Karpas-422 (cell line): ENCODE results near the gene BCKDHA. TPM values are rescaled to one million over a fixed set of nuclear protein-coding genes. Genes with fewer than 3 reads are reported as not detected.

ENCODE experiments used
- DNase-seq: peaks from one replicate; pipeline ENCODE4 v3.0.0-alpha.2; 2015
- H2AFZ ChIP-seq: fragments of 200-600 bp; sonication (generic); 2 replicates; pipeline ENCODE4 v1.6.1; 2014; ENCODE audit warnings: antibody characterized with exemption, low read length, mixed read lengths
- H3K27ac ChIP-seq: fragments of 200-600 bp; sonication (generic); 2 replicates; pipeline ENCODE4 v1.5.1; 2014; ENCODE audit warnings: mild to moderate bottlenecking, low read length, moderate library complexity
- H3K27me3 ChIP-seq: fragments of 200-600 bp; sonication (generic); 2 replicates; pipeline ENCODE4 v1.6.1; 2014; ENCODE audit warnings: low read length, mixed read lengths
- H3K36me3 ChIP-seq: fragments of 200-600 bp; sonication (generic); 2 replicates; pipeline ENCODE4 v1.6.1; 2014; ENCODE audit warnings: low read length, mixed read lengths; ENCODE audit not compliant: insufficient read depth
- H3K4me1 ChIP-seq: fragments of 200-600 bp; sonication (generic); 2 replicates; pipeline ENCODE4 v1.6.1; 2014; ENCODE audit warnings: mild to moderate bottlenecking, low read length, mixed read lengths
- H3K4me2 ChIP-seq: fragments of 200-600 bp; sonication (generic); 2 replicates; pipeline ENCODE4 v1.6.1; 2014; ENCODE audit warnings: low read length, low read depth, mild to moderate bottlenecking; ENCODE audit not compliant: poor library complexity, severe bottlenecking
- H3K4me3 ChIP-seq: fragments of 200-600 bp; sonication (generic); 2 replicates; pipeline ENCODE4 v1.5.1; 2014; ENCODE audit warnings: mild to moderate bottlenecking, antibody characterized with exemption, low read length, mixed read lengths
- H3K79me2 ChIP-seq: fragments of 200-600 bp; sonication (generic); 2 replicates; pipeline ENCODE4 v1.6.1; 2014; ENCODE audit warnings: mild to moderate bottlenecking, low read length, mixed read lengths
- H3K9ac ChIP-seq: fragments of 200-600 bp; sonication (generic); 2 replicates; pipeline ENCODE4 v1.6.0; 2014; ENCODE audit warnings: low read length
- H3K9me2 ChIP-seq: fragments of 200-600 bp; sonication (generic), shearing (Covaris generic); replicated peaks from 2 replicates; pipeline ENCODE4 v1.6.0; 2014; ENCODE audit warnings: mild to moderate bottlenecking, low read length, moderate library complexity; ENCODE audit not compliant: insufficient read depth
- H3K9me3 ChIP-seq: fragments of 300-700, 200-600 bp; sonication (generic); 2 replicates; pipeline ENCODE4 v1.6.1; 2014; ENCODE audit warnings: low read length, mixed read lengths
- H4K20me1 ChIP-seq: fragments of 200-600 bp; sonication (generic); 2 replicates; pipeline ENCODE4 v1.6.1; 2014; ENCODE audit warnings: mild to moderate bottlenecking, antibody characterized with exemption, low read length, low read depth; ENCODE audit not compliant: insufficient read depth
- total RNA-seq: library from RNA; depleted of rRNA; stranded (reverse); fragments of >200 nt; shearing (Covaris generic); gene quantifications from 2 replicates; pipeline ENCODE4 v1.2.3, GENCODE V29; 2014; ENCODE audit warnings: low replicate concordance

The BCKDHA gene
- total RNA-seq, 1 experiment from 2014 or later, result 116 TPM

DNA sequence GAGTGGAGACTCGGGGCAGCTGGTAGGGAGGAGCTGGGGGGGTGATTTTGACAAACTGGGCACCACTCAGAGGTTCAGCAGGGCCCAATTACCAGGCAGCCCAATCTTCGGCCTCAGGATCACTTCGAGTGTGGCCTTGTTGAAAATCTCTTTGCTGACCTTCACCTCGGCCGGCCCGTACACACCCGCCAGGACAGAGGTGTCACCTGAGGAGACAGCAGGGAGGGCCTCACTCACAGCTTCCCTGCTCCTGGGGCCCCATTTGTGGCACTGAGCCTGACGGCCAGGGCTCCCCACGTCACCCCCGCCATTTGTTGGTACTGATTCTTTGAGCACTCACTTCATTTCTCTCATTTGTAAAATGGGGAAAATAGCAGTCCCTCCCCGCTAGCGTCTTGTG is 4.8 kb upstream of the BCKDHA start:
- Histone ChIP-seq H3K9me3 (no peaks in the 10 kb centered on the region), H3K9me2 (no peaks in the 10 kb centered on the region), H3K27ac (no peak overlapping the region), H3K27me3 (no peaks in the 10 kb centered on the region), H4K20me1 (0 out of 2 replicates have a peak, but pooled peaks cover 8% of the 10 kb centered on the region), H3K4me1 (peaks cover 16% of the 10 kb centered on the region), H3K36me3 (peaks cover 14% of the 10 kb centered on the region), H3K4me2 (no peak overlapping the region), H2AFZ (no peak overlapping the region), H3K9ac (no peak overlapping the region), H3K4me3 (no peak overlapping the region), H3K79me2 (peaks cover 44% of the 10 kb centered on the region)
- DNase-seq, result no peak

DNA sequence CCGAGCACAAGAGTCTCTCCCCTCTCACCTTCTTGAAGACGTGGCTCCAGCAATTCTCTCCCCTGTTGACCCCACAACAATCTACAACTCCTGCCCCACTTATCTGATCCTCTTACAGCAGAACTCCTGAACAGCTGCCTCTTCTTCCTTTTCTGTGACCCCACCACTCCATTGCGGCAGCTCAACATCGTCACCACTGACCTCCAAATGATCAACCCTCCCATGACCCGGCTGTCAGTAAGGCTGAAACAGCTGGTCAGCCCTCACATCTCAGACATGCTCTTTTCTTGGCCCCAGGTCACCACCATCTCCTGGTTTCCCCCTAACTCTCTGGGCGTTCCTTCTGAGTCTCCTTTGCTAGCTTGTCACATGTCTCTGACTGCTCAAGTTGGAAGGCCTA is 2.3 kb upstream of the BCKDHA start:
- peaks cover 65% of the 10 kb centered on the region for H3K79me2 ChIP-seq
- H3K9me3 ChIP-seq, result no peaks in the 10 kb centered on the region
- H3K4me1 ChIP-seq, result peaks cover 28% of the 10 kb centered on the region
- H3K9me2 ChIP-seq, result no peaks in the 10 kb centered on the region
- no peak overlapping the region for H2AFZ ChIP-seq
- H3K27me3 ChIP-seq, result no peaks in the 10 kb centered on the region
- peak overlapping the region; percentile 99; the same call in 1 of the 2 replicates for H3K4me3 ChIP-seq
- peak overlapping the region; percentile 78 for H3K4me2 ChIP-seq
- H3K36me3 ChIP-seq, result peaks cover 5% of the 10 kb centered on the region
- H4K20me1 ChIP-seq, result 0 out of 2 replicates have a peak, but pooled peaks cover 8% of the 10 kb centered on the region
- no peak overlapping the region for H3K27ac ChIP-seq
- H3K9ac ChIP-seq, result peak overlapping the region; percentile 78
- DNase-seq, result no peak

DNA sequence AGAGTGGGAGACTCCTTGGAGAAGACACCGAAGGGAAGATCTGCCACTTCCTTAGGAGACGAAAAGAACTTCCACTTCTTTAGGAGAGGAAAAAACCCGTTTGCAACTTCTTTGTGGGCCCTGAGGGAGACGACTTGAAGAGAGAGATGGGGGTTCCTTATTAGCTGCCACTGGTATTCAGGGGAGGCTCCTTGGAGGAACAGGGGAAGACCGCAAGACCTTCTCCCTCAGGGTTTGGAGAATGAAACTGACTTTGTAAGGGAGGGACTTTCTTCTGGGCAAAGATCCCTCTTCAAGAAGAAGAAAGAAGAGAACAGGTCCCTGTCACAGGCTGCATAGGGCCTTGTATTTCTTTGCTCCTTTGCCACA is 416 bp downstream of the BCKDHA start:
- Histone ChIP-seq H3K9ac (peak overlapping the region; percentile 97), H3K27me3 (no peaks in the 10 kb centered on the region), H3K9me2 (no peaks in the 10 kb centered on the region), H4K20me1 (0 out of 2 replicates have a peak, but pooled peaks cover 8% of the 10 kb centered on the region), H3K4me1 (peaks cover 28% of the 10 kb centered on the region), H2AFZ (peak overlapping the region; percentile 68), H3K4me3 (peak overlapping the region; percentile 99), H3K9me3 (no peaks in the 10 kb centered on the region), H3K4me2 (peak overlapping the region; percentile 87), H3K36me3 (no peaks in the 10 kb centered on the region), H3K79me2 (peaks cover 78% of the 10 kb centered on the region), H3K27ac (peak overlapping the region; percentile 87; the same call in 1 of the 2 replicates)
- peak; percentile 63 for DNase-seq

DNA sequence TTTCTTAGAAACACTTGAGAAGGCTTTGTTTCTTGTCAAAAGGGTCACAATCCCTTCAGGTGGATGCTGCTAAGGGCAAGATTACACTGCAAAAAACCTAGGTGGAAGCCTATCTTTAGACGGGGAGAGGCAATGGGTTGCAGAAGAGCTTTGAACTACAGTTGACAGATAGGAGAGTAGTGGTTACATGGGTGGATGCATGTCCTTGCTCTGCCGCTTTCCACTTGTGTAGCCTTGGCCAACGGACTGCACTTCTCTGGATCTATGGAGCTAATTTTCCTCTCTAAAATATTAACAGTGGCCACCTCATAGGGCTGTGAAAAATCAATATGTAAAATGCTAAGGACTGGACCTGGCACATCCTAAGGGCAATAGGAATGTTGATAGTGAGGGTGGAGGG is 980 bp downstream of the BCKDHA start:
- Histone ChIP-seq H4K20me1 (0 out of 2 replicates have a peak, but pooled peaks cover 8% of the 10 kb centered on the region), H3K4me3 (peak overlapping the region; percentile 99), H3K36me3 (no peaks in the 10 kb centered on the region), H3K79me2 (peaks cover 80% of the 10 kb centered on the region), H3K4me1 (peaks cover 28% of the 10 kb centered on the region), H2AFZ (no peak overlapping the region), H3K9me2 (no peaks in the 10 kb centered on the region), H3K27me3 (no peaks in the 10 kb centered on the region), H3K27ac (no peak overlapping the region), H3K4me2 (peak overlapping the region; percentile 87), H3K9ac (peak overlapping the region; percentile 97), H3K9me3 (no peaks in the 10 kb centered on the region)
- peak; percentile 52 for DNase-seq

DNA sequence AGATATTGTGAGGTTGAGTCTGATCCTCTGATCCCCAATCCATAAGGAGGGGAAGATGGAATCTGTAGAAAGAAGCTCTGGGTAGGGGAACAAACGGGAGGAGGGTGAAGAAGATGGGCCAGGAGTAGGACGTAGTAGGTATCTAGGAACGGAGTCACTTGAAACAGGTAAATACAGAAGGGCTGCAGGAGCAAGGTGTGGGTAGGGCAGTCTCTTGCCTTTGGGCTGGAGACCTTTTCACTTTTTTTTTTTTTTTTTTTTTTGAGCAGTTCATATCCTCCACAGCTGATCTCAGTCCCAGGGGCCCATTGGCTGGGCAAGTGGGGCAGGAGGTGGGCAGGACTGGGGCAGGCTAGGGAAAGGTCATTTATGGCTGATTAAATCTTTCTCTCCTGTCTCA is 1.5 kb downstream of the BCKDHA start:
- Histone ChIP-seq H3K9ac (peak overlapping the region; percentile 97), H3K79me2 (peaks cover 75% of the 10 kb centered on the region)

DNA sequence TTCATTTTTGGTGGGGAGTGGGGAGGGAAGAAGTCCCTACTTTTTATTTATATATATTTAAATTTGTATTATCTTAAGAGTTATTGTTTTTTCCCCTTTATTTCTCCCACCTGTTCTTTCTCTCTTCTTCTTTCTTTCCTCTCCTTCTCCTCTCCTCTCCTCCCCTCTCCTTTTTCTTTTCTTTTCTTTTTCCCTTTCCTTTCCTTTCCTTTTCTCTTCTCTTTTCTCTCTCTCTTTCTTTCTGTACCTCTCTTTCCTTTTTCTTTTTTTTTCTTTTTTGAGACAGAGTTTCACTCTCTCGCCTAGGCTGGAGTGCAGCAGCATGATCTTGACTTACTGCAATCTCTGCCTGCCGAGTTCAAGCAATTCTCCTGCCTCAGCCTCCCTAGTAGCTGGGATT is 1.9 kb downstream of the BCKDHA start:
- Histone ChIP-seq H3K79me2 (peaks cover 71% of the 10 kb centered on the region), H3K4me2 (peak overlapping the region; percentile 87), H3K9me3 (no peaks in the 10 kb centered on the region), H3K27me3 (no peaks in the 10 kb centered on the region), H2AFZ (no peak overlapping the region), H3K4me1 (peaks cover 28% of the 10 kb centered on the region), H3K9ac (peak overlapping the region; percentile 97; the same call in 1 of the 2 replicates), H4K20me1 (0 out of 2 replicates have a peak, but pooled peaks cover 8% of the 10 kb centered on the region), H3K36me3 (no peaks in the 10 kb centered on the region), H3K27ac (no peak overlapping the region), H3K9me2 (no peaks in the 10 kb centered on the region), H3K4me3 (no peak overlapping the region)
- no peak for DNase-seq

More for the DNA sequence above, 1.5 kb downstream of the BCKDHA start:
- no peaks in the 10 kb centered on the region for H3K9me2 ChIP-seq
- peaks cover 28% of the 10 kb centered on the region for H3K4me1 ChIP-seq
- 0 out of 2 replicates have a peak, but pooled peaks cover 8% of the 10 kb centered on the region for H4K20me1 ChIP-seq
- H3K4me3 ChIP-seq, result peak overlapping the region; percentile 99
- H3K27ac ChIP-seq, result no peak overlapping the region
- peak overlapping the region; percentile 87 for H3K4me2 ChIP-seq
- no peaks in the 10 kb centered on the region for H3K27me3 ChIP-seq
- no peak overlapping the region for H2AFZ ChIP-seq
- DNase-seq, result no peak
- no peaks in the 10 kb centered on the region for H3K36me3 ChIP-seq
- H3K9me3 ChIP-seq, result no peaks in the 10 kb centered on the region

DNA sequence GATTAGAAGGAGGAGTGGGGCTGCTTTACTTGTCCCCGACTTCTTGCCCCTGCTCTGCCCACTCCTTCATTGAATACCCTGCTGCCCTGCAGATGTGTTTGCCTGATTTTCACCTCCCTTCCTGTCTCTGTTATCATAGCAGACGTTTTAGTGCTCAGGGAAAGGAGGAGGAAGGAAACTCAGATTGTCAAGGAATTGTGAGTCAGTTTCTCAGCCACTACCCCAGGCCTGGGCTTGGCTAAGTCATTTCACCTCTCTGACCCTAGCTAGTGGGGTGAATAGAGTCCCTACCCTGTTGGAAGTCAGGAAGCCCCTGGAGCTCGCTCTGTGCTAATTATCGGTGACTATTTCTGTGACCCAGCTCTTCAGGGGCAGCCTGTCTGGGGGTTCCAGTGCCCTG is 3.9 kb downstream of the BCKDHA start:
- peaks cover 12% of the 10 kb centered on the region for H3K4me1 ChIP-seq
- H3K4me3 ChIP-seq, result no peak overlapping the region
- DNase-seq, result no peak
- no peak overlapping the region for H3K27ac ChIP-seq
- H3K9ac ChIP-seq, result no peak overlapping the region
- no peaks in the 10 kb centered on the region for H3K27me3 ChIP-seq
- H3K36me3 ChIP-seq, result no peaks in the 10 kb centered on the region
- no peaks in the 10 kb centered on the region for H3K9me3 ChIP-seq
- H3K9me2 ChIP-seq, result no peaks in the 10 kb centered on the region
- H2AFZ ChIP-seq, result no peak overlapping the region
- H4K20me1 ChIP-seq, result no peaks in the 10 kb centered on the region
- no peak overlapping the region for H3K4me2 ChIP-seq
- peaks cover 51% of the 10 kb centered on the region for H3K79me2 ChIP-seq

DNA sequence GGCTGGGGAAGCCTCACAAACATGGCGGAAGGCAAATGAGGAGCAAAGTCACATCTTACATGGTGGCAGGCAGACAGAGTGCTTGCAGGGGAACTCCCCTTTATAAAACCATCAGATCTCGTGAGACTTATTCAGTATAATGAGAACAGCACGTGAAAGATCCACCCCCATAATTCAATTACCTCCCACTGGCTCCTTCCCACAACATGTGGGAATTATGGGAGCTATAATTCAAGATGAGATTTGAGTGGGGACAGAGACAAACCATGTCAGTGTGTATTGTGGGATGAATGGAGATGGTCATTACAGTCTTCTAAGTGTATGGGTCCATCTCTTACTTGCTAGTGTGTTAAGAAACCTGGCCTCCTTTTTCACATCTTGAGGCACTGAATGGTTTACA is 4.4 kb downstream of the BCKDHA start:
- no peak overlapping the region for H2AFZ ChIP-seq
- DNase-seq, result no peak

More for the DNA sequence above, 4.4 kb downstream of the BCKDHA start:
- H3K9ac ChIP-seq, result no peak overlapping the region
- peaks cover 46% of the 10 kb centered on the region for H3K79me2 ChIP-seq
- H3K27me3 ChIP-seq, result no peaks in the 10 kb centered on the region
- H4K20me1 ChIP-seq, result no peaks in the 10 kb centered on the region
- peaks cover 15% of the 10 kb centered on the region for H3K4me1 ChIP-seq
- H3K27ac ChIP-seq, result no peak overlapping the region
- no peaks in the 10 kb centered on the region for H3K9me2 ChIP-seq
- H3K4me3 ChIP-seq, result no peak overlapping the region
- no peaks in the 10 kb centered on the region for H3K36me3 ChIP-seq
- H3K9me3 ChIP-seq, result no peaks in the 10 kb centered on the region
- no peak overlapping the region for H3K4me2 ChIP-seq
